H9 (cell line): ENCODE results near the gene JPT2. TPM values are rescaled to one million over a fixed set of nuclear protein-coding genes. Genes with fewer than 3 reads are reported as not detected.

ENCODE experiments used
- DNase-seq: peaks from one replicate; pipeline ENCODE4 v3.0.0-alpha.2; 2017
- H2AFZ ChIP-seq: one replicate; pipeline ENCODE4 v1.6.1; 2013; ENCODE audit warnings: mild to moderate bottlenecking, low read length, control low read depth, moderate library complexity
- H2AK5ac ChIP-seq: 2 replicates; pipeline ENCODE4 v1.6.1; 2013; ENCODE audit warnings: low read length, control low read depth, mixed read lengths; ENCODE audit not compliant: insufficient read length
- H2BK120ac ChIP-seq: one replicate; pipeline ENCODE4 v1.6.1; 2013; ENCODE audit warnings: low read depth, mild to moderate bottlenecking, low read length, control low read depth, inconsistent platforms; ENCODE audit not compliant: poor library complexity, severe bottlenecking
- H2BK12ac ChIP-seq: 2 replicates; pipeline ENCODE4 v1.6.1; 2013; ENCODE audit warnings: low read length, control low read depth, mixed read lengths, low read depth; ENCODE audit not compliant: insufficient read length
- H2BK15ac ChIP-seq: 2 replicates; pipeline ENCODE4 v1.6.1; 2013; ENCODE audit warnings: low read depth, low read length, control low read depth
- H2BK20ac ChIP-seq: one replicate; pipeline ENCODE4 v1.6.1; 2013; ENCODE audit warnings: low read depth, mild to moderate bottlenecking, low read length, control low read depth, inconsistent platforms; ENCODE audit not compliant: poor library complexity, severe bottlenecking
- H2BK5ac ChIP-seq: 2 replicates; pipeline ENCODE4 v1.6.1; 2013; ENCODE audit warnings: low read length, control low read depth, mixed read lengths; ENCODE audit not compliant: insufficient read length
- H3K14ac ChIP-seq: 2 replicates; pipeline ENCODE4 v1.6.1; 2013; ENCODE audit warnings: low read length, control low read depth; ENCODE audit not compliant: insufficient read depth
- H3K18ac ChIP-seq: 2 replicates; pipeline ENCODE4 v1.6.1; 2013; ENCODE audit warnings: low read depth, mild to moderate bottlenecking, mixed read lengths, low read length, control low read depth; ENCODE audit not compliant: insufficient read length
- H3K23ac ChIP-seq: 2 replicates; pipeline ENCODE4 v1.6.1; 2013; ENCODE audit warnings: low read length, control low read depth, mixed read lengths, low read depth; ENCODE audit not compliant: insufficient read length
- H3K23me2 ChIP-seq: 2 replicates; pipeline ENCODE4 v1.6.1; 2013; ENCODE audit warnings: low read depth, mild to moderate bottlenecking, mixed read lengths, low read length, control low read depth; ENCODE audit not compliant: insufficient read length, poor library complexity, severe bottlenecking
- H3K27ac ChIP-seq: 2 replicates; pipeline ENCODE4 v1.5.1; 2013; ENCODE audit warnings: low read length, control low read depth, mixed read lengths, low read depth; ENCODE audit not compliant: insufficient read length
- H3K27me3 ChIP-seq: 2 replicates; pipeline ENCODE4 v1.6.1; 2013; ENCODE audit warnings: low read length, control low read depth, inconsistent platforms; ENCODE audit not compliant: insufficient read depth
- H3K4ac ChIP-seq: 2 replicates; pipeline ENCODE4 v1.6.1; 2013; ENCODE audit warnings: low read depth, mild to moderate bottlenecking, control low read depth, inconsistent platforms, low read length, moderate library complexity
- H3K4me1 ChIP-seq: 2 replicates; pipeline ENCODE4 v1.6.1; 2013; ENCODE audit warnings: low read length, control low read depth, inconsistent platforms; ENCODE audit not compliant: insufficient read depth
- H3K4me2 ChIP-seq: 2 replicates; pipeline ENCODE4 v1.6.1; 2013; ENCODE audit warnings: low read length, control low read depth, mixed read lengths; ENCODE audit not compliant: insufficient read length, insufficient read depth
- H3K56ac ChIP-seq: 2 replicates; pipeline ENCODE4 v1.6.1; 2013; ENCODE audit warnings: low read depth, mild to moderate bottlenecking, mixed read lengths, low read length, control low read depth; ENCODE audit not compliant: insufficient read length
- H3K79me1 ChIP-seq: 2 replicates; pipeline ENCODE4 v1.6.1; 2013; ENCODE audit warnings: low read depth, mild to moderate bottlenecking, moderate library complexity, low read length, control low read depth, inconsistent platforms; ENCODE audit not compliant: insufficient read depth, poor library complexity, severe bottlenecking
- H3K79me2 ChIP-seq: 2 replicates; pipeline ENCODE4 v1.6.1; 2013; ENCODE audit warnings: low read length, control low read depth, inconsistent platforms; ENCODE audit not compliant: insufficient read depth
- H3K9ac ChIP-seq: 2 replicates; pipeline ENCODE4 v1.6.1; 2013; ENCODE audit warnings: low read length, control low read depth, mixed read lengths; ENCODE audit not compliant: insufficient read length; ENCODE audit errors: extremely low read depth
- H3K9me3 ChIP-seq: one replicate; pipeline ENCODE4 v1.6.1; 2013; ENCODE audit warnings: low read depth, low read length, inconsistent platforms; ENCODE audit not compliant: control insufficient read depth
- H3T11ph ChIP-seq: one replicate; pipeline ENCODE4 v1.6.1; 2013; ENCODE audit warnings: mild to moderate bottlenecking, low read length, control low read depth, inconsistent platforms
- H4K20me1 ChIP-seq: one replicate; pipeline ENCODE4 v1.6.1; 2013; ENCODE audit not compliant: control insufficient read depth, insufficient read length, insufficient read depth
- H4K5ac ChIP-seq: 2 replicates; pipeline ENCODE4 v1.6.1; 2013; ENCODE audit warnings: low read depth, mild to moderate bottlenecking, mixed read lengths, low read length, control low read depth; ENCODE audit not compliant: insufficient read length
- H4K8ac ChIP-seq: replicated peaks from 2 replicates; pipeline ENCODE4 v1.6.1; 2013; ENCODE audit warnings: low read length, control low read depth, mixed read lengths, low read depth; ENCODE audit not compliant: insufficient read length
- H4K91ac ChIP-seq: 2 replicates; pipeline ENCODE4 v1.6.1; 2013; ENCODE audit warnings: low read depth, mild to moderate bottlenecking, moderate library complexity, mixed read lengths, low read length, control low read depth; ENCODE audit not compliant: insufficient read length
- H3K27ac Mint-ChIP-seq, 3 experiments: 2 replicates in 2 of 3; 3 replicates in 1 of 3; pipeline ENCODE4 v1.8.0; 2020 to 2021; ENCODE audit warnings: mixed read lengths in 3 of 3, mild to moderate bottlenecking in 1 of 3, moderate library complexity in 1 of 3
- H3K27me3 Mint-ChIP-seq: 2 replicates; pipeline ENCODE4 v1.8.0; 2021; ENCODE audit warnings: low read depth, mild to moderate bottlenecking, moderate library complexity, mixed read lengths
- H3K36me3 Mint-ChIP-seq, 3 experiments: 2 replicates in 2 of 3; 3 replicates in 1 of 3; pipeline ENCODE4 v1.8.0; 2020 to 2021; ENCODE audit warnings: low read depth in 3 of 3, mixed read lengths in 3 of 3; ENCODE audit not compliant: insufficient read depth in 1 of 3
- H3K4me1 Mint-ChIP-seq, 2 experiments: 2 replicates each; pipeline ENCODE4 v1.8.0; 2020; ENCODE audit warnings: mixed read lengths in 2 of 2
- H3K4me3 Mint-ChIP-seq, 2 experiments: 2 replicates in 1 of 2; 3 replicates in 1 of 2; pipeline ENCODE4 v1.8.0; 2020 to 2021; ENCODE audit warnings: mild to moderate bottlenecking in 2 of 2, mixed read lengths in 2 of 2, moderate library complexity in 1 of 2
- H3K9me3 Mint-ChIP-seq, 2 experiments: 2 replicates in 1 of 2; 3 replicates in 1 of 2; pipeline ENCODE4 v1.8.0; 2020; ENCODE audit warnings: mild to moderate bottlenecking in 2 of 2, mixed read lengths in 2 of 2, moderate library complexity in 1 of 2
- CTCF ChIP-seq: fragments of 200-600 bp; sonication (generic); conservative IDR thresholded peaks from 3 replicates; pipeline ENCODE4 v1.8.0; 2021; ENCODE audit warnings: antibody characterized with exemption, mild to moderate bottlenecking
- WGBS: extraction: QIAGEN DNeasy Blood & Tissue Kit; methylation state at CpG from one replicate; pipeline ENCODE4 v1.1.7; 2013; ENCODE audit warnings: missing lambda C conversion rate, low lambda C conversion rate, mixed read lengths; ENCODE audit not compliant: insufficient read length; ENCODE audit errors: extremely low coverage; 5-methylcytosine and 5-hydroxymethylcytosine counted together
- total RNA-seq: library from RNA; stranded (reverse); gene quantifications from 2 replicates; pipeline ENCODE4 v1.2.1, GENCODE V29; 2021

The JPT2 gene
- total RNA-seq, 1 experiment from 2014 or later: 206 TPM

GRCh38 chr16:1674306-1674705, 3.8 kb upstream of the JPT2 start:
- Histone ChIP-seq H3K4me1 (no peaks in the 10 kb centered on the region), H3K4me2 (no peak overlapping the region), H2BK15ac (no peak overlapping the region), H2AK5ac (no peak overlapping the region), H3K9ac (no peak overlapping the region), H4K5ac (no peak overlapping the region), H2BK5ac (no peak overlapping the region), H4K8ac (no peak overlapping the region), H3K9me3 (no peaks in the 10 kb centered on the region), H4K20me1 (no peaks in the 10 kb centered on the region), H3K27ac (no peak overlapping the region), H2BK12ac (no peak overlapping the region), H3K4ac (no peak overlapping the region), H3K23ac (no peak overlapping the region), H2BK20ac (no peak overlapping the region), H3T11ph (no peak overlapping the region), H3K23me2 (peaks cover 6% of the 10 kb centered on the region), H3K27me3 (no peaks in the 10 kb centered on the region), H3K14ac (no peak overlapping the region), H3K18ac (no peak overlapping the region), H2BK120ac (no peak overlapping the region), H3K79me1 (no peaks in the 10 kb centered on the region), H3K56ac (no peak overlapping the region), H3K79me2 (peaks cover 9% of the 10 kb centered on the region), H4K91ac (no peak overlapping the region), H2AFZ (no peak overlapping the region)
- Mint-ChIP-seq H3K27me3 (no peaks in the 10 kb centered on the region; the same call in 1 of the 2 replicates), H3K27ac (no peak overlapping the region), H3K9me3 (no peaks in the 10 kb centered on the region; a peak in 1 of 5 replicates), H3K4me3 (no peak overlapping the region), H3K36me3 (peaks cover 33 to 72% (median 62%) of the 10 kb centered on the region in 3 experiments; a peak in 6 of 7 replicates), H3K4me1 (peaks cover 9% of the 10 kb centered on the region in 2 experiments; a peak in 3 of 4 replicates)
- no peak for DNase-seq
- TF ChIP-seq CTCF: no peak
- WGBS: no CpG with 5 or more reads among the region's 7 CpGs
